Stimulated activated naive CD8-positive, alpha-beta T cell treated with anti-CD3 and anti-CD28 coated beads, Interleukin-15, Interleukin-2, amounts not matched to agents 100 ng/mL and 50 ng/mL, for 24 hours (primary cell): Measurements from ENCODE around the gene WDR62.

Experiments used
- H3K27ac Mint-ChIP-seq: one replicate; pipeline ENCODE4 v1.8.0; 2021; ENCODE audit warnings: mild to moderate bottlenecking, mixed read lengths
- H3K27me3 Mint-ChIP-seq: one replicate; pipeline ENCODE4 v1.8.0; 2021; ENCODE audit warnings: mixed read lengths
- H3K36me3 Mint-ChIP-seq: one replicate; pipeline ENCODE4 v1.8.0; 2021; ENCODE audit warnings: low read depth, mixed read lengths
- H3K4me1 Mint-ChIP-seq: one replicate; pipeline ENCODE4 v1.8.0; 2021; ENCODE audit warnings: low read depth, mixed read lengths
- H3K4me3 Mint-ChIP-seq: one replicate; pipeline ENCODE4 v1.8.0; 2021; ENCODE audit warnings: mild to moderate bottlenecking, mixed read lengths
- H3K9me3 Mint-ChIP-seq: one replicate; pipeline ENCODE4 v1.8.0; 2021; ENCODE audit warnings: mixed read lengths

The WDR62 gene

DNA sequence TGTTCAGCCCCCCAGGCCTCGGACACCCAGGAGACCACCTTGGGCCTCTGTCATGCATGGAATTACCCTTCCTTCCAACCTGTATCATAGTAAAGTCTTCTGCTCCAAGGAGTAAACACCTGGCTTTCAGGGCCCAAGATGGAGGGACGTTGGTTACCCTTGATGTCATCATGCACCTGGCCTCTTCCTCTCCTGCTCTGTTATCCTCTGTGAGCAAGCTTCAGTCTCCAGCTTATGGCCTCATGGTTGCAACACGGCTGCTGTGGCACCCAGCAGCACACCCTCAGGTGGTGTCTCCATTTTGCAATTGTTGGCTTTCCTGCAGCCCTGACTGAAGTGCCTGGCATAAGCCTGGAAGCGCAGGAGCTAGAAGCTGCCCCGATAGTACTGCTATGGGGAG, 52.3 kb downstream of the WDR62 start:
- H3K4me3 Mint-ChIP-seq = no peak overlapping the region
- H3K9me3 Mint-ChIP-seq = no peaks in the 10 kb centered on the region
- no peaks in the 10 kb centered on the region for H3K27me3 Mint-ChIP-seq
- H3K4me1 Mint-ChIP-seq = no peaks in the 10 kb centered on the region
- peaks cover 15% of the 10 kb centered on the region for H3K36me3 Mint-ChIP-seq
- no peak overlapping the region for H3K27ac Mint-ChIP-seq

DNA sequence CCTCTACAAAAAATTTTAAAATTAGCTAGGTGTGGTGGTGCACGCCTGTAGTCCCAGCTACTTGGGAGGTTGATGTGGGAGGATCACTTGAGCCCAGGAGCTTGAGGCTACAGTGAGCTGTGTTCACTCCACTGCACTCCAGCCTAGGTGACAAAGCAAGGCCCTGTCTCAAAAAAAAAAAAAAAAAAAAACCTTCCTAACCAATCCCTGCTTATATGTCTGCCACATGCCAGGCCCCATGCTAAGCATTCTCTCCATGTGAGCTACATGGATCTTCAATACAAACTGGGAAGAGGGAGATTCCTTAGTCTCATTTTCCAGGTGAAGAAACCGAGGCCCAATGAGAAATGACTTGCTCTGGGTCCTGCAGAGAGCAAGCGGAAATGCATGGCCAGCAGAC, 54.0 kb downstream of the WDR62 start:
- Mint-ChIP-seq H3K4me3 (no peak overlapping the region), H3K27ac (no peak overlapping the region), H3K27me3 (no peaks in the 10 kb centered on the region), H3K4me1 (peaks cover 9% of the 10 kb centered on the region), H3K9me3 (no peaks in the 10 kb centered on the region), H3K36me3 (peaks cover 27% of the 10 kb centered on the region)

DNA sequence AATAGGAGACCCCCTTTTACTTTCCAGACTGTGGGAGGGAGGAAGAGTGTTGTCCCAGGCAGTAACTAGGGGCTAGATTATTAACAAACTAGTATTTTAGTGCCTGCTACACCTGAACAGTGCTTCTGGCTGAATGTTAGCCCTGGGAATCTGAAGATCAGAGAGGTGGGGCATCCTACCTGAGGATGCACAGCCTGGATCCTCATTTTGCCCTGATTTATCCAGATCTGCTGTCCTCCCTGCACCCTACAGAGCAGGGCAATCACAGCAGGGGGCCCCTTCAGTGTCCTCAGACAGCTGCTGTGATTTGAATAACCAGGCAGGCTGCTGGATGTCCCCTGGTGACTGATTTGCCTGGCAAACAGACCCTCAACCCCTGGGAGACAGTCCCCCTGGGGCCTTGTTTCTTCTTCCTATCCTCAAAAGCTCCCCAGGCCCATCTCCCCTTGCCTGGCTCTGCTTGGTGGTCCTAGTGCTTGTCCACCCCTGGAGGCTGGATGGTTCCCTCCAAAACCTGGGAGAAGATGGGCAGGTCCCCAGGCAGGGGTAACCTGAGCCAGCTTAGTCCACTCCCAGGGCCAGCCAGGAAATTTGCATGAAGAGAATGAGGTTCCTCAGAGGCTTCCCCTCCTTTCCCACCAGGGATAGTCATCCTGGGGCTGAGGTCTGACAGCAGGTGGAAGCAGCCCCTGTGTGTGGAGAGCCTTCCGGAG, 55.9 kb downstream of the WDR62 start, which contains the start of gene OVOL3:
Gene OVOL3, plus strand, starts transcription at position 657 of the 713 bp plus-strand sequence. CDS start 60 bp downstream, outside the sequence.
- peaks cover 33% of the 10 kb centered on the region for H3K36me3 Mint-ChIP-seq
- H3K4me1 Mint-ChIP-seq = peaks cover 22% of the 10 kb centered on the region
- no peak within 1 kb of the TSS for H3K27ac Mint-ChIP-seq
- H3K27me3 Mint-ChIP-seq = no peaks in the 10 kb centered on the region
- H3K4me3 Mint-ChIP-seq = no peak within 1 kb of the TSS
- no peaks in the 10 kb centered on the region for H3K9me3 Mint-ChIP-seq

DNA sequence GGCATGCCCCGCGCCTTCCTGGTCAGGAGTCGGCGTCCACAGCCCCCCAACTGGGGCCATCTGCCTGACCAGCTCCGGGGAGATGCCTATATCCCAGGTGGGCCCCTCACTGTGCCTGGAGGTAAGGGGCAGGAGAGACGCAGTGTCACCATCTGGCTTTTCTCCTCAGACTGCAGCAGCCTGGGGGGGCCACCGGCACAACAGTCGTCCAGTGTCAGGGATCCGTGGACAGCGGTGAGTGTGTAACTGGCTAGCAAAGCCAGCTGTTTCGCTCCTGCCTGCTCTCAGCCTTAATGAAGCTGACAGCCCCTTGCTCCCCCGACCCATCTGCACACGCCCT, 56.5 kb downstream of the WDR62 start:
- Mint-ChIP-seq H3K27ac (no peak overlapping the region), H3K4me1 (peaks cover 27% of the 10 kb centered on the region), H3K27me3 (no peaks in the 10 kb centered on the region), H3K9me3 (no peaks in the 10 kb centered on the region), H3K4me3 (no peak overlapping the region), H3K36me3 (peaks cover 32% of the 10 kb centered on the region)

DNA sequence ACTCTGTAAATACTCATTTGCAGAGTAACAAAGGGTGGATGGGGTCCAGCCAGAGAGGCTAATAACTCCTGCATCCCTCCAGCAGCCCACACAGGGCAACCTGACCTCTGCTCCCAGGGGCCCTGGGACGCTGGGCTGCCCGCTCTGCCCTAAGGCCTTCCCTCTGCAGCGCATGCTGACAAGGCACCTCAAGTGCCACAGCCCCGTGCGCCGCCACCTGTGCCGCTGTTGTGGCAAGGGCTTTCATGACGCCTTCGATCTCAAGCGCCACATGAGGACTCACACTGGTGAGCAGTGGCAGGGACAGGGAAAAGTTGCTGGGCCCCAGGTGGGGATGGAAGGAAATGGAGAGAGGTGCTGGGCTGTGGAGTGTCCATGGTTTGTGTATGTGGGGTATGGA, 58.0 kb downstream of the WDR62 start:
- no peaks in the 10 kb centered on the region for H3K27me3 Mint-ChIP-seq
- H3K4me3 Mint-ChIP-seq = peak overlapping the region; percentile 98
- H3K4me1 Mint-ChIP-seq = peaks cover 35% of the 10 kb centered on the region
- H3K9me3 Mint-ChIP-seq = no peaks in the 10 kb centered on the region
- H3K27ac Mint-ChIP-seq = no peak overlapping the region
- H3K36me3 Mint-ChIP-seq = peaks cover 33% of the 10 kb centered on the region

DNA sequence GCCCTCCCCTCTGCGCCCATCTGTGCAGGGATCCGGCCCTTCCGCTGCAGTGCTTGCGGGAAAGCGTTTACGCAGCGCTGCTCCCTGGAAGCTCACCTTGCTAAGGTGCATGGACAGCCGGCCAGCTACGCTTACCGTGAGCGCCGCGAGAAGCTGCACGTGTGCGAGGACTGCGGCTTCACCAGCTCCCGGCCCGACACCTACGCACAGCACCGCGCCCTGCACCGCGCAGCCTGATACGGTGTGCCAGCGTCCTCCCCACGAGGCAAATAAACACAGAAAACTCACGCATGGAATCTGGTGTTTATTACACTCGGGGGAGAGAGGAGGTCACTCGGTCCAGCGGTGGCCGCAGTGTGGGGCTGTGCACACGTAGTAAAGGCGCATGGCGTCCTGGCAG, 58.7 kb downstream of the WDR62 start:
- peaks cover 38% of the 10 kb centered on the region for H3K36me3 Mint-ChIP-seq
- H3K27ac Mint-ChIP-seq = no peak overlapping the region
- H3K27me3 Mint-ChIP-seq = no peaks in the 10 kb centered on the region
- H3K4me3 Mint-ChIP-seq = peak overlapping the region; percentile 98
- H3K9me3 Mint-ChIP-seq = no peaks in the 10 kb centered on the region
- H3K4me1 Mint-ChIP-seq = peaks cover 35% of the 10 kb centered on the region

DNA sequence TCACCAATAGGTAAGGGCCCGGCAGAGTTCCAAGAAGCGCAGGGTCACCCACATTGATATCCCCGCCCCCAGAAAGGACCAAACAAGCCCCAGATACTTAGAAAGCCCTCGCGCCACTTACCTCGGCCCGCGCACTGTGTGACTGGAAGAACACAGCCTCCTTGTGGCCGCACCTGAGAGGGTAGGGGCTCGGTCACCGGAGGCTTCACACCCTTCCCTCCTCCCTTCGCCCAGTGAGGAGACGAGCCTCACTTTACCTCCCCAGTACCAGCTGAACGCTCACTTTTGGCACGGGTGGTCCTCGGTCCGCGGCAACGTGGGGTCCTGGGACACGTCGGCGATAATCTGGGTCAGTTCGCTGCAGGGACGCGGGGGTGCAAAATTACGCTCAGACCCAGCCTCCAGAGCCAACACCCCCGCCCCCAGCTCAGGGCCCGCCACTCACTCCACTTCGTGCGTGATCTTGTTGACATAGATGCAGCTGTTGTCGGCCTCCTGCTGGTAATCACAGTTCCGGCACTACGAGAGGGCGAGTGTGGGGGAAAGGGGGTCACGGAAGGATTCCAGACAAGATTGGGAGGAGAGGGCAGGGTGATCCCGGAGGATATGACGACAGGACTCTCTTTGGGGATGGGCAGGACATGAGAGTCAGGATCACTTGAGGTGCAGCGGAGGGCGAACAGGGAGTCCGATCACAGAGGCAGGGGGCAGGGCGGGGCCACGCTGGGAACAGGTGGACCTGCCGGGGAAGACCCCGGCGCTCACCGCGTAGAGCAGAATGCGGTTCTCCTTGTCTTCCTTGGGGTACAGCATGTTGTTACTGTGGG, 59.4 kb downstream of the WDR62 start:
- no peaks in the 10 kb centered on the region for H3K9me3 Mint-ChIP-seq
- H3K4me3 Mint-ChIP-seq = peak overlapping the region; percentile 98
- peak overlapping the region; percentile 95 for H3K27ac Mint-ChIP-seq
- no peaks in the 10 kb centered on the region for H3K27me3 Mint-ChIP-seq
- peaks cover 35% of the 10 kb centered on the region for H3K4me1 Mint-ChIP-seq
- peaks cover 35% of the 10 kb centered on the region for H3K36me3 Mint-ChIP-seq

DNA sequence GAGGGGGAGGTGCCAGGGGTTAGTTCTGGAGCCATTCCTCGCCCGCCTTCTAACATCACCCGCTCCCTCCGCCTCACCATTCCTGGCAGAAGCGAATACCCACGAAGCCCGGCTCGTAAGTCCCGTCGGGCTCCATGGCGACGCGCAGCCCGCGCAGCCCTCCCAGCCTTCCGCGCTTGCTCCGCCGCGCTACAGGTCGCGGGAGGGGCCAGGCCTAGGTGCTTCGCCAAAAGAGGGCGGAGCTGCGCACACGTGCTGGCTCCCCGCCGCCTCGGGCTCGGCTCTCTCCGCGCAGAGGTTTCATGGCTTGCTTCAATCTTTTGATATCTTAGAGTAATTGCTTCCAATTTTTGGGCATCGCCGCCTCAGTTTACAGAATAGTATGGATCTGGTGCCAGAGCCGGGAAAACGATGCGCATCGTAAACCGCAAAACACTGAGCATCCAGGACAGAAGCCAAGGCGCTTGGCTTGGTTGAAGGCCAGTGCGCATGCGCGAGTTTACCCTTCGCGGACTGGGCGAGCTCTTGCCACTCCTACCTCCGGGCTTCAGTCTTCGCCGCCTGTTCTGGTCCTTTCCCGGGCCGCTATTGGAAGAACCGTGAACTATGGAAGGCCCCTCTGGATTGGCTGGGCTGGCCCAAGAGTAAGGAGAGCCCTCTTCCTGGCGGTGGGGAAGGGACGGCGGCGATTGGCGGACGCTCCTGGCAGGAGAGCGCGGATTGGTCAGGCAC, 60.2 kb downstream of the WDR62 start, which contains the start of gene POLR2I:
Gene POLR2I, minus strand, starts transcription at position 155 of the 732 bp plus-strand sequence. Its CDS starts 19 bp downstream, at position 136.
- Mint-ChIP-seq H3K9me3 (no peaks in the 10 kb centered on the region), H3K27me3 (no peaks in the 10 kb centered on the region), H3K4me1 (peaks cover 35% of the 10 kb centered on the region), H3K27ac (peak within 1 kb of the TSS; percentile 95), H3K36me3 (peaks cover 37% of the 10 kb centered on the region), H3K4me3 (peak within 1 kb of the TSS; percentile 98)

DNA sequence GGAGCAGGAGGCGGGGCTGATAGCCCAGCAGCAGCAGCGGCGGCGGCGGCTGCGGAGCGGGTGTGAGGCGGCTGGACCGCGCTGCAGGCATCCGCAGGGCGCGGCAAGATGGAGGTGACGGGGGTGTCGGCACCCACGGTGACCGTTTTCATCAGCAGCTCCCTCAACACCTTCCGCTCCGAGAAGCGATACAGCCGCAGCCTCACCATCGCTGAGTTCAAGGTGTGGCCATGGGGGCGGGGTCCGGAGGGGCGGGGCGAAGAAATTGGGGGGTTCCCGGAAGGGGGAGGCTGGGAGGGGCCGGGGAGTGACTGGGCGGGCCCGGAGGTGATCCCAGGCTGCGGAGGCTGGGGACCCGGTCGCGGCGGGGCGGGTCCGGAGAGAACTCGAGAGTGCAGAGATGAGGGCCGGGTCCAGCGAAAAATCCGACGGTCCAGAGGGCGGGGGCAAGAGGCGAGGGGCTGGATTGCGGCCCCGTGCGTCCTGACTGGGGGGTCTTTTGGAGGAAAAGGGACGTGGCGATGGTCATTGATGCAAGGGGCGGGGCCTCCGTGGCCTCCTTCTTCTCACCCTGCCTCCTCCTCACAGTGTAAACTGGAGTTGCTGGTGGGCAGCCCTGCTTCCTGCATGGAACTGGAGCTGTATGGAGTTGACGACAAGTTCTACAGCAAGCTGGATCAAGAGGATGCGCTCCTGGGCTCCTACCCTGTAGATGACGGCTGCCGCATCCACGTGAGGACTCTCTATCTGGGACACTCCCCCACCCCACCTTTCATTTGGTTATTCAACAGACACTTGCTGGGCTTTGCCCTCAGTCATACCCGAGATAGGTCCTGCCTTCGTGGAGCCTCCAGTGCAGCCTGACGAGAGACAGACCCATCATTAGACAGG, 61.0 kb downstream of the WDR62 start, which contains the start of gene TBCB:
Gene TBCB, plus strand, starts transcription at position 16 of the 891 bp plus-strand sequence. Its CDS starts 93 bp downstream, at position 109.
- Mint-ChIP-seq H3K27me3 (no peaks in the 10 kb centered on the region), H3K36me3 (peaks cover 40% of the 10 kb centered on the region), H3K4me3 (peak within 1 kb of the TSS; percentile 98), H3K9me3 (no peaks in the 10 kb centered on the region), H3K27ac (peak within 1 kb of the TSS; percentile 95), H3K4me1 (peaks cover 35% of the 10 kb centered on the region)

DNA sequence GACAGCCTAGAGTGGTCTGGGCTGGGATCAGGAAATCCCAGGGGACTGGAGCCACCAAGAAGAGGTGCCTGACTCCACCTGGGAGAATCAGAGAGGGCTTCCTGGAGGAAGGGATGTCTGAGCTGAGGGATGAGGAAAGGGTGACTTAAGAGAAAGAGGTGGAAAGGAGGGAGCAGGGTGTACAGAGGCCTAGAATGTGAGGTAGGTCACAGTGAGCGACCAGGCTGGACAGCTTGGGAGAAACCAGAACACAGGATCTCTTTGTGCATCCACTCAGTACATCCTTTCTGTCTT, 61.6 kb downstream of the WDR62 start:
- Mint-ChIP-seq H3K36me3 (peaks cover 40% of the 10 kb centered on the region), H3K9me3 (no peaks in the 10 kb centered on the region), H3K27ac (peak overlapping the region; percentile 95), H3K4me1 (peaks cover 35% of the 10 kb centered on the region), H3K27me3 (no peaks in the 10 kb centered on the region), H3K4me3 (peak overlapping the region; percentile 98)

DNA sequence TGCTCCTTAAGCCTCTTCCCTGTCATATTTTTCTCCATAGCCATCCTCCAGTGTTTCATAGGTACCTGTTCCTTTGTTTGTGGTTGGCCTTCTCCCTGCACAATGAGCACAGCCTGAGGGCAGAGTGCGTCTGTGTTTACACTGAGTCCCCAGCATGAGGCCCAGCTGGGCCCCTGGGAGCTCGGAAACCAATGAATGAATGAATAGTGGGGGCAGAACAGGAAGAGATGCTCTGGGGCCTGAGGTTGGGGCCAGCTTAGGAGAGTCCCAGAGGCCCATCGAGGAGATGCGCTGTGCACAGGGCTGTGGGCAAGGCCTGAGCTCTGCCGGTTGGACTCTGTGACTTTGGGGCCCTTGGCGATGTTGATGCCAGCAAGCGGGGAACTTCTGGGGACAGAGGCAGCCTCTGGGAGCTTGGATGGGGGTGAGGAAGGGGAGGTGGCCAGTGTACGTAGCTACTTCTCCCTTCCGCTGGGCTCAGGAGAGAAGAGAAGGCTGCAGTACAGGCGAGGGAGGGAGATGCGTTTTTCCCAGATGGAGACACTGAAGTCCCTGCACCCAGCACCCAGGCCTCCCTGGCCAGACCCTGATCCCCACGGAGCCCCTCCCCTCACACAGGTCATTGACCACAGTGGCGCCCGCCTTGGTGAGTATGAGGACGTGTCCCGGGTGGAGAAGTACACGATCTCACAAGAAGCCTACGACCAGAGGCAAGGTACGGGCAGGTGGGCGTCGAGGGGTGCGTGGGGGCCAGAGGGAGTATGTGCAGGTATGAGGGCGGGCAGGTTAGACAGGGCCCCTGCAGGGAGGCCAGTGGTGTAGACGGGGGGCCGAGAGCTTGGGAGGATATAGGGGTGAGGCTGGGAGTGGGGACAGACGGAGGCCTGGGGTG, 65.6 kb downstream of the WDR62 start:
- Mint-ChIP-seq H3K27me3 (no peaks in the 10 kb centered on the region), H3K9me3 (no peaks in the 10 kb centered on the region), H3K4me1 (peaks cover 14% of the 10 kb centered on the region), H3K27ac (no peak overlapping the region), H3K4me3 (no peak overlapping the region), H3K36me3 (peaks cover 19% of the 10 kb centered on the region)

DNA sequence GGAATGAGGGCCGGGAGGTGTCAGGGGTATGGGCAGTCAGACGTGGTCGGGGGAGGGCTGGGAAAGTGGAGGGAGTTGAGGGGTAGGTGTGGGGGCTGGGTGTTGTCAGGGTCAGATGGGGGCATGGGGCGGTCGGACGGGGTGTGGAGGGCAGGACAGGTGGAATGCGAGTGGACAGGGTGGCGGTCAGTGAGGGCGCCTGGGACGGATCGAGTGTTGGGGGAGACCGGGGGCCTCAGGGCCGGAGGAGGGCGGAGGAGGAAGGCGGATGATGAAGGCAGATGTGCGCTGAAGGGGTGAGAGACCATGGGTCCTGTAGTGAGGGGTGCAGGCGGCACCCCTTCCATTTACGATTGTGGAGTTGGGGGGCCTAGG, 66.3 kb downstream of the WDR62 start:
- no peak overlapping the region for H3K4me3 Mint-ChIP-seq
- H3K4me1 Mint-ChIP-seq = peaks cover 18% of the 10 kb centered on the region
- H3K27ac Mint-ChIP-seq = no peak overlapping the region
- H3K36me3 Mint-ChIP-seq = peaks cover 25% of the 10 kb centered on the region
- H3K9me3 Mint-ChIP-seq = no peaks in the 10 kb centered on the region
- no peaks in the 10 kb centered on the region for H3K27me3 Mint-ChIP-seq

DNA sequence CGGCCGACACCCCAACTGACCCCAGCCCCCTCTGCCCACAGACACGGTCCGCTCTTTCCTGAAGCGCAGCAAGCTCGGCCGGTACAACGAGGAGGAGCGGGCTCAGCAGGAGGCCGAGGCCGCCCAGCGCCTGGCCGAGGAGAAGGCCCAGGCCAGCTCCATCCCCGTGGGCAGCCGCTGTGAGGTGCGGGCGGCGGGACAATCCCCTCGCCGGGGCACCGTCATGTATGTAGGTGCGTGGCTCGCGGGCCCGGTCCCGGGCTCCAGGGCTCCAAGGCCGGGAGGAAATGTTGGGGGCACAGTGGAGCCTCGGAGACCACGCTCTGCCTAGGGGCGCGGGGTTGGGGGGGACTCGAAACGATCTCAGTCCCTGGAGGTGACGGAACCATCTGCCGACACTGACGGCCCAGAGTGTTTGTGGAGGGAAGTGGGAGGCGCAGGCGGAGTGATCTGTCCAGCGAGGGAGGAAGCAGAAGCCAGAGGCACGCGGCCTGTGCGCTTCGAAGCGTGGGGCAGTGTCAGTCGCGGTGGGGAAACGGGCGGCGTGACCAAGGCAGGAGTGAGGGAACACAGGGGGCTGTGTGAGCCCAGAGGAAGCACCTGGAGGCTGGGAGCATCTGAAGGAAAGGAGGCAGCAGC, 66.9 kb downstream of the WDR62 start:
- H3K4me3 Mint-ChIP-seq = no peak overlapping the region
- no peak overlapping the region for H3K27ac Mint-ChIP-seq
- peaks cover 25% of the 10 kb centered on the region for H3K36me3 Mint-ChIP-seq
- H3K4me1 Mint-ChIP-seq = peaks cover 13% of the 10 kb centered on the region
- H3K9me3 Mint-ChIP-seq = no peaks in the 10 kb centered on the region
- H3K27me3 Mint-ChIP-seq = no peaks in the 10 kb centered on the region
